NCI-H187 treated with DMSO at 0.1 percent for 48 hours (cell line): ENCODE results near the gene ALDH16A1.
A peak's percentile ranks its signal among the peaks of the same experiment; 100 is the strongest.
"Not testable (repeated sequence)": the region's sequence is repeated elsewhere in the genome, so short reads cannot be mapped to it uniquely, and the experiment has no call there.

ENCODE experiments used
- DNase-seq: peaks from one replicate; lab custom pipeline; 2025; lab: John Stamatoyannopoulos, UW

ALDH16A1 gene

DNA sequence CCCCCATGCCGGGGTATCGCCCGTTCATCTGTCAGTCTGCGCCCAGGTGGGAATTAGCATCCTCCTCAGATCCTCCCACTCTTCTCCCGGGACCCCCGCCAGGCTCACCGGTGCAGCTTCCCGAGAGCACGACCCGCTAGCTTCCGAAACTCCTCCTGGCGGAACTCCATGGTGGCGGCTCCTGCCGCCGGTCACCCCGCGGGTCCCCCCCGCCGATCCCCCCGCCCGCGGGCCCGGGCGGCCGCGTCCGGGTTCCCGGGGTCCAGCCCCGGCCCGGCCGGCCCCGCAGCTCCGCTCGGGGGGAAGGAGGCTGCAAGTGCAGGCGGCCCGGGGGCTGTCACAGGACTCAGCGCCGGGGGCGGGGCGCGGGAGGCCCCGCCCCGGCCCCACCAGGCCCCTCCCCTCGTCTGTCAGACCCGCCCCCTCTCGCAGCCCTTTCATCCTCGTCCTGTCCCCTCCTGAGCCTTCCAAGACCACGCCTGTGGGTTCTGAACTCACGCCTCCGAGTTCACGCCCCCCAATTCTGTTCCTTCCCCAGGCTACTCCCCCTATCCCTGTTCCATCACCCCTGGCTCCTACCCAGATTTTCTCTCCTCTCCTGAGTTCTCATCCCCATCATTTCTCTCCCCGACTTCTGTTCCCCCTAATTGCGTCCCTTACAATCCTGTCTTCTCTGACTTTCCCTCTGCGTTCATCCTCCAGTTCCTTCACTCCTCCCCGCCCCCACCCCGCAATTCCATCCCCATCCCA lies 11.6 kb upstream of the ALDH16A1 start, which contains the start of gene SLC17A7:
Gene SLC17A7 (minus strand): TSS at position 318 of the 750 bp plus-strand sequence. CDS start 148 bp downstream, at position 170.
- no peak for DNase-seq

GRCh38 chr19:49441960-49442350 lies 11.1 kb upstream of the ALDH16A1 start:
- DNase-seq = no peak

DNA sequence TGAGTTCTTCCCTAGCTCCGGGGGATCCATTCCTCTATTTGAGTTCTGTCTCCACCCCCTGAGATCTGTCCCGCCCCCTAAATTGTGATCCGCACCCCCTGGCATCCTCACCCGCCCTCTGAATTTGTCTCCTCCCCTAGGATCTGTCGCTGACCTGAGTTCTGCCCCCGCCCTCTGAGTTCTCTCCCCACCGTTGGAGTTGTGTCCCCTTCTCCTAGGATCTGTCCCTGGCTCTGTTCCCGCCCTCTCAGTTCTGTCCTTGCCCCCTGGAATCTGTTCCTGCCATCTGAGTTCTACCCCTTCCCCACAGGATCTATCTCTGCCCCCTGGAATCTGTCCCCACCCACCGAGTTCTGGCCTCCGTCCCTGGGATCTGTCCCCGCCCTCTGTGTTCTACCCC lies 10.7 kb upstream of the ALDH16A1 start:
- no peak for DNase-seq

DNA sequence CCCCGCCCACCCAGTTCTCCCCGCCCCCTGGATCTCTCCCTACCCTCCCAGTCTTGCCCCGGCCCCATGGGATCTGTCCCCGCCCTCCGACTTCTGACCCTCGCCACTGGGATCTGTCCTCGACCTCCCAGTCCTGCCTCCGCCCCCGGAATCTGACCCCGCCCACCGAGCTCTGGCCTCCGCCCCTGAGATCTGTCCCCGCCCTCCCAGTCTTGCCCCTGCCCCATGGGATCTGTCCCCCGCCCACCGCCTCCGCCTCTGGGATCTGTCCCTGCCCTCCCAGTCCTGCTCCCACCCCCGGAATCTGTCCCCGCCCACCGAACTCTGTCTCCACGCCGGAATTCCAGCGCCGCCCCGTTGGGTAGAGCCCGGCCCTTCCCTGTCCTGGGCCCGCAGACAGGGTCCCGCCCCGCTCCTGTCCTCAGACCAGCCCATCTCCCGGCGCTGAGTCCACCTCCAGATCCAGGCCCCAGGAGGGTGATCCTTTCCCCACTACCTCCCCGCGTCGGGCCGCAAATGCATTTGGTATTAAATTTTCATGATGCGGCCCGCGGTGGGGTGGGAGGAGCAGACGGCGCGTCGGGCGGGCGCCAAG lies 10.2 kb upstream of the ALDH16A1 start:
- no peak for DNase-seq

DNA sequence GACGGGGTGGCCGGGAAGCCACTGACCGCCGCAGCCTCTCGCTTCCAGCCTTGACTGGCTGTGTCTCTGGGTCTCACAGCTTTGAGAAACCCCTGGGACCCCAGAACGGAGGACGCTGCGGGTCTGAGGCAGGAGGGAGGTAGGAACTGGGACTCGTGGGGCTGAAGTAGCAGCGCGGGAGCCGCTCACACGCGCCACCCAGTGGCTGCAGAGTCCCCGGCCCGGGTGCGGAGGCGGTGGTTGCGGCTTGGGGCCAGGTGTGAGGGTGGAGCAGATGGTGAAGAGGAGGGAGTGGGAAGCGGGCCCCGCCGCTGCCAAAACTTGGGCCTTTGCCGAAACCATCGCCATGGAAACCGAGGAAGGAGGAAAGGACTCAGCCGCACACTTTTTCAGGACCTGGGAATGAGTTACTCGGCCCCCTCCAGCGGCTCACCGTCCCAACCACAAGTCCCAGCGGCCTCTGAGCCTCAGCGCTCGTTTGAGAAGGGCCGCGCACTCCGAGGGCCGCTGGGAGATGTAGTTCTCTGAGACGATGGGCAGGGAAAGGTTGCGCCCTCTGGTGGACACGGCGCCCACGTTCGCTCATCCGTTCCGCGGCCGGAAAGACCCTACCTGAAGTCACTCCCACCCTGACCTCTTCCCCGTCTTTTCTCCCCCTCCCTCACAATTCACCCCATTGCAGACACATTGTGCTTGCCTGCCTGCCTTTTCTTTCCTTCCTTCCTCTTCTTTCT lies 9.5 kb upstream of the ALDH16A1 start:
- peak; percentile 93 for DNase-seq

GRCh38 chr19:49444100-49444700 lies 8.8 kb upstream of the ALDH16A1 start:
- not testable (repeated sequence) for DNase-seq

DNA sequence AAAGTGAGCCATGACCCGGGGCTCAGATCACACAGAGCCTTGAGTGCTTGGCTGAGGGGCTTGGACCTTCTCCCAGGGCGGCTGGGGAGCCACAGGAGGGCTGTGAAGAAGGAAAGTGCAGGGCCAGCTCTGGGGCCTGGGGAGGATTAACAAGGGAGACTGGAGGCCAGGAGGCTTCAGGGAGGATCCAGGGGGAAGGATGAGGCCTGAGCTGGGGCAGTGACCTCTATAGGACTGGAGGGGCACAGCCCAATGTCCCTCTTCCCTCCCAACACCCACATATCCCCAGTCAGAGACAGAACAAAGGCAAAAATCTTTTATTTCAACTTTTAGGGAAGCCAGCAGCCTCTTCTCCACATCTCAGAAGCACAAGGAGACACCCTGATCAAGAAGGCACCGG lies 7.0 kb upstream of the ALDH16A1 start:
- DNase-seq = no peak

DNA sequence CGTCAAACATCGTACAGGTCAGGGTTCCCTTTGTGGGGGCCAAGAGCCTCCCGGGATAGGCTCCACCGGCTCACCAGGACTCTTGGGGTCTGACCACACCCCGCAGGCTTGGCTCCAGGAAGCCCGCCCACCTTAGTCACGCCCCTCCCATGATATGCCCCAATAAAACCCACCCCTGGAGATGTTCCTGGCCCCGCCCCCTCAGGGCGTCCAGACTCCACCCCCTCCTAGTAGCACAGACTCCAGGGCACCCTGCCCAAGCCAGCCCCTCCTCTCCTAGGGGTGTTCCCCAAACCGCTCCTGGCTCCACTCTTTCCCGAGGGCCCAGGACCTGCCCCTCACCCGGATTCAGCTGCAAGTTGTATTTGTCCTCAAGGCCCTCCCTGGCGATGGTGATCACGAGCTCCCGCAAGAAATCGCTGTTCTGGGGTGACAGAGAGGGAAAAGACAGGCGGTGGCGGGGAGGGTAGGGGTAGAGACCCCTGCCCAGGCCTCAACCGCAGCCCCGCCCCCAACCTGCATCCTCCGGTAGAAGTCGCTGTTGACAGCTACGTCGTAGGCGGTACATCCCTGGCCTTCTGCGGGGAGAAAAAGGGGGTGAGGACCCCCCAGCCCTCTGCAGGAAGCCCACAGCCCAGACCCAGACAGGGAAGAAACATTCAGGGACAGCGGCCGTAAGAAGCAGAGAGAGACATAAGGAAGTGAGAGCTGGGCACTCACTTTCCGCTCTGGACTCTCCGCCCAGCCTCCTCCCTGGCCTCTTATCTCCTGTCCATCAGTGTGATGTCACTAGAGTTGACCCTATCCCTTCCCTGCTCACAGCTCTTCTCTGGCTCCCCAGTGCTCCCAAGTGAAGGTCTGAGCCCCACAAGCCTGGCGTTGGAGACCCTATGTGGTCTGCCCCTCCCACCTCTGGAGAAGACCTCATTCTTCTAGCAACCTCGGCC lies 5.3 kb upstream of the ALDH16A1 start:
- no peak for DNase-seq

GRCh38 chr19:49448432-49448786 lies 4.6 kb upstream of the ALDH16A1 start:
- DNase-seq = no peak

DNA sequence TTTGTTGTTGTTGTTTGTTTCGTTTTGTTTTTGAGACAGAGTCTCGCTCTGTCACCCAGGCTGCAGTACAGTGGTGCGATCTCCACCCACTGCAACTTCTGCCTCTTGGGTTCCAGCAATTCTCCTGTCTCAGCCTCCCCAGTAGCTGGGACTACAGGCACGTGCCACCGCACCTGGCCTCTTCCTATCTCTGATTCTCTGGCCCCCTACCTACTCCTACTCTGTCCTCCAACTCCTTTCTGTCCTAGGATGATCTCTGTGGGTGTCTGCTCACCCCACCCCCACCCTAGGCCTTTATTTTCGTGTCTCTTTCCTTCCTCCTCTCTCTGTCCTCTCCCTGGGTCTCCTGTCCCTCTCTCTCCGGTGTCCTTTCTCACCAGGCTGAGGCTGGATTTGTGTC lies 2.6 kb upstream of the ALDH16A1 start:
- no peak for DNase-seq

DNA sequence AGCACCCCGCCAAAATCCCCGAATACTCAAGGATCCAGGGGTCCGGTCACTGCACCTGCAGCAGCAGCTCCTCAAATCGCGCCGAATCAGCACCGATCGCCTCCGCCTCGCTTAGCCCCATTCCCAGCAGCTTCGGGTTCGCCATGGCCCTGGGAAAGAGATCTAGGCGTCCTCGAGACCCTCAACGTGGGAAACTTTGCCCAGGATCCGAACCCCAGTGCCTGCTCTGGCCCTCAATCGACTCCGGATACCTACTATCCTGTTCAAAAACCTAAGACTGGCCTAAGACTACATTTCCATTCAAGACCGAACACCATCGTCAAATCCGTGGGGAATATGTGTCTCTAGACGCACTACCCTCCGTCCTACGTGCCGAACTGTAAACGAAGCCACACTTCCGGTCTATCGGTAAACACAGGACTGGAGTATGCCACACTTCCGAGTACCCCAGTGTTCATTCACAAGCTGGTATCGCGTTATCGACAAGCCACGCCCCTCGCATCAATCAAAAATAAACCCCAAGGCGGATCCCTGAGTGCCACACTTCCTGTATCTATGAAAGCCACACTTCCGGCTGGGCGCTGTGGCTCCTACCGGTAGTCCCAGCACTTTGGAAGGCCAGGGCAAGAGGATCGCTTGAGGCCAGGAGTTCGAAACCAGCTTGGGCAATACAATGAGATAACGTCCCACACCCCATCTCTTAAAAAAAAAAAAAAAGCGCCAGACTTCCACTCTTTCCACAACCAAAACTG lies 1.4 kb upstream of the ALDH16A1 start, which contains the start of gene PIH1D1:
Gene PIH1D1 (minus strand): TSS at position 385 of the 752 bp plus-strand sequence. CDS start 240 bp downstream, at position 145.
- peak; percentile 98 for DNase-seq

- no peak for DNase-seq
These were observed 774 bp downstream of the ALDH16A1 start for GRCh38 chr19:49453757-49454240.

DNA sequence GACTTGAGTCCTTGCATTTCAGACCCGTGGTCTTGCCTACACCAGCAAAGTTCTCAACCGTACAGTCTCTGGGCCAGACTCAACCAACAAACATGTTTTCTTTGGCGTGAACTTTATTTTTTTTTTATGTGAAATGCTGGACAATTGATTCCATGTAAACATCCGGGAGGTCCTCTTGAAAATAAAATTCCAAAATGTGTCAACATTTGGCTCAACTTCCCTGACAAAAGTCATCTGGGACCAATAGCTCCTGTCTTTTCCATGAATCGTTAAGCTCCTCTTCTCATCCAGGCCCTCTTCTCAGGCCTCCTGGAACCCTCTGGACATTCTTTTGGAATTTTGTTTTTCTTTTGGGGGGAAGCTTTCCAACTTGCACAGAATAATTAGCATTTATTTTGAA lies 2.7 kb downstream of the ALDH16A1 start:
- no peak for DNase-seq

DNA sequence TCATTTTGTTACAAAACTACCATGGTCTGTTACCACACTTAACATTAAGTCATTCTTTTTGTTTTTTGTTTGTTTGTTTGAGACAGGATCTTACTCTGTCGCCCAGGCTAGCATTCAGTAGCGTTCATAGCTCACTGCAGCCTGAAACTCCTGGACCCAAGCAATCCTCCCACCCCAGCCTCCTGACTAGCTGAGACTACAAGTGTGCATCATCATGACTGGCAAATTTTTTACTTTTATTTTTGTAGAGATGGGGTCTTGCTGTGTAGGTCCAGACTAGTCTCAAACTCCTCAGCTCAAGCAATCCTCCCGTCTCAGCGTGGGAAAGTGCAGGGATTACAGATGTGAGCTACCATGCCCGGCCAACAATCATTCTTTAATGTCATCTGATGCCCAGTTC lies 3.3 kb downstream of the ALDH16A1 start:
- no peak for DNase-seq

GRCh38 chr19:49458567-49458903 lies 5.5 kb downstream of the ALDH16A1 start:
- DNase-seq = no peak

- no peak for DNase-seq
These were observed 6.4 kb downstream of the ALDH16A1 start for GRCh38 chr19:49459388-49459787.

- DNase-seq = not testable (repeated sequence)
These were observed 8.1 kb downstream of the ALDH16A1 start for GRCh38 chr19:49461130-49461529.

GRCh38 chr19:49461656-49462055 lies 8.6 kb downstream of the ALDH16A1 start:
- no peak for DNase-seq

DNA sequence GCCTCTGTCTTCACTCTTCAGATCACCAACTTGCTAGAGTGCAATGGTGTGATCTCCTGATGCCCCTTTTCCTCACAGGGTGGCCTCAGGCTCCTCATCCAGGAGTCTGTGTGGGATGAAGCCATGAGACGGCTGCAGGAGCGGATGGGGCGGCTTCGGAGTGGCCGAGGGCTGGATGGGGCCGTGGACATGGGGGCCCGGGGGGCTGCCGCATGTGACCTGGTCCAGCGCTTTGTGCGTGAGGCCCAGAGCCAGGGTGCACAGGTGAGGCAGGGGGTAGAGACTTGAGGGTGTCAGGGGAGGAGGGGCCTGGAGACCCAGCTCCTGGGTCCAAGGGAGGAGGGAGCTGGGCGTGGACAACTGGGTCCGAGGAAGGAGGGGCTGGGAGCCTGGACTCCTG lies 9.5 kb downstream of the ALDH16A1 start:
- no peak for DNase-seq

DNA sequence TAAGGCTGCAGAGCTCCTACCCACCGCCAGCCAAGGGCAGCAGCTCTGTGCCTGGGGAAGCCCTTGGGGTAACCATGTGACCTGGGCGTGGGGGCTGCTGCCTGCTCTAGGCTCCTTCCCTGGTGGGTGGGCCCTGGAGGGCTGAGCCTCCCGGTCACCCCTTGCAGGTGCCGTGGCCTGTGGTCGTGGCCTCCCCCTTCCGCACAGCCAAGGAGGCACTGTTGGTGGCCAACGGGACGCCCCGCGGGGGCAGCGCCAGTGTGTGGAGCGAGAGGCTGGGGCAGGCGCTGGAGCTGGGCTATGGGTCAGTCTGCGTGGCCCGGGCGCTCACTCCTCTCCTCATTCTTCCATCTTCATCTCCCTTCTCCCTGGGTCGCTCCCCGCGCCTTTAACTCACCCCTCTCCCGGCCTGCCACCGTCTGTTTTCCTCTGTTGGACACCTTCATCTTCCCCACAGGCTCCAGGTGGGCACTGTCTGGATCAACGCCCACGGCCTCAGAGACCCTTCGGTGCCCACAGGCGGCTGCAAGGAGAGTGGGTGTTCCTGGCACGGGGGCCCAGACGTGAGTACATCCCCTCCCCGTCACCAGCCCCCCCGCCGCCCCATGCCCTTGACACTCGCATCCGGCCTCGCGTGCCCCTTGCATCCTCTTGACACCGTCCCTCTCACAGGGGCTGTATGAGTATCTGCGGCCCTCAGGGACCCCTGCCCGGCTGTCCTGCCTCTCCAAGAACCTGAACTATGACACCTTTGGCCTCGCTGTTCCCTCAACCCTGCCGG lies 11.1 kb downstream of the ALDH16A1 start:
- no peak for DNase-seq
